ENCODE results near the gene SRGAP1.

DNA sequence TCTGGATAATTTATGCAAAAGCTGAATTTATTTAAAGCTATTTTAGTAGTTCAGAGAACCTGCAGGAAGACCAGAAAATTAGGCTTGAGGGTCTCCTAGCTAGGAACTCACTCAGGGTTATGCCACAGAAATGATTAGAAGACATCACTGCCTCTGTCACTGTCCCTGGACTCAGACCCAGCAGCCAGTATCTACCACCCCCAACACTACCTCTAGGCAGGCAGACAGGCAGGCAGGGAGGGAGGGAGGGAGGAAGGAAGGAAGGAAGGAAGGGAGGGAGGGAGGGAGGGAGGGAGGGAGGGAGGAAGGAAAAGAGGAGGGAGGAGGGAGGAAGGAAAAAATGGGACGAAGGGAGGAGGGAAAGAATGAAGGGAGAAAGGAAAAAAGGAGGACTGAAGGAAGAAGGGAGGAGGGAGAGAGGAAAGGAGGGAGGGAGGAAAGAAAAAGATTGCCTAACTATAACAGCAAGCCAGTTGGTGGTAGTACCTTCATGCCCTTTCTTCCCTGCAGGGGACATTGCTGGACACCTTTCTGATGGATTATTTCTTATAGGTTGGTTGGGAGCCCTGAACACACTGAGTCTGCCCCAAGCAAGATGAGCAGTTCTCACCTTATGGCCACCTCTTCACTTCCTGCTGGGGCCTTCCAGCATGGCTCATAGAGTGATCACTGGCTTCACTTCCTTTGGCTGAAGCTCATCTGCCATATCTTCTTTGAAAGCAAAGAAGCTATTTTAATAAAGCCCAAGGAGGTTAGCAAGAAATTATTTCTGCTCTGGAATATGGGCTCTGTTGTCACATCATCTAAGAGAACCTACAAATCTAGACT, 327.9 kb downstream of the SRGAP1 start:
- TF ChIP-seq, protein P1, sequence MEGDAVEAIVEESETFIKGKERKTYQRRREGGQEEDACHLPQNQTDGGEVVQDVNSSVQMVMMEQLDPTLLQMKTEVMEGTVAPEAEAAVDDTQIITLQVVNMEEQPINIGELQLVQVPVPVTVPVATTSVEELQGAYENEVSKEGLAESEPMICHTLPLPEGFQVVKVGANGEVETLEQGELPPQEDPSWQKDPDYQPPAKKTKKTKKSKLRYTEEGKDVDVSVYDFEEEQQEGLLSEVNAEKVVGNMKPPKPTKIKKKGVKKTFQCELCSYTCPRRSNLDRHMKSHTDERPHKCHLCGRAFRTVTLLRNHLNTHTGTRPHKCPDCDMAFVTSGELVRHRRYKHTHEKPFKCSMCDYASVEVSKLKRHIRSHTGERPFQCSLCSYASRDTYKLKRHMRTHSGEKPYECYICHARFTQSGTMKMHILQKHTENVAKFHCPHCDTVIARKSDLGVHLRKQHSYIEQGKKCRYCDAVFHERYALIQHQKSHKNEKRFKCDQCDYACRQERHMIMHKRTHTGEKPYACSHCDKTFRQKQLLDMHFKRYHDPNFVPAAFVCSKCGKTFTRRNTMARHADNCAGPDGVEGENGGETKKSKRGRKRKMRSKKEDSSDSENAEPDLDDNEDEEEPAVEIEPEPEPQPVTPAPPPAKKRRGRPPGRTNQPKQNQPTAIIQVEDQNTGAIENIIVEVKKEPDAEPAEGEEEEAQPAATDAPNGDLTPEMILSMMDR (IDR thresholded peaks at IDR 0.05) = no peak
- no peak for TF ChIP-seq POLR2A (IDR thresholded peaks at IDR 0.05)

Measured in stomach (tissue), 4 donors.